HG03571 (cell line): Measurements from ENCODE around the gene RALGPS2.
"Not testable (repeated sequence)": the region's sequence is repeated elsewhere in the genome, so short reads cannot be mapped to it uniquely, and the experiment has no call there.

Experiments
- ATAC-seq: cut with Tn5 transposase; IDR thresholded peaks from one replicate; pipeline ENCODE4 v1.9.1; 2021; ENCODE audit not compliant: unreplicated experiment

The RALGPS2 gene

DNA sequence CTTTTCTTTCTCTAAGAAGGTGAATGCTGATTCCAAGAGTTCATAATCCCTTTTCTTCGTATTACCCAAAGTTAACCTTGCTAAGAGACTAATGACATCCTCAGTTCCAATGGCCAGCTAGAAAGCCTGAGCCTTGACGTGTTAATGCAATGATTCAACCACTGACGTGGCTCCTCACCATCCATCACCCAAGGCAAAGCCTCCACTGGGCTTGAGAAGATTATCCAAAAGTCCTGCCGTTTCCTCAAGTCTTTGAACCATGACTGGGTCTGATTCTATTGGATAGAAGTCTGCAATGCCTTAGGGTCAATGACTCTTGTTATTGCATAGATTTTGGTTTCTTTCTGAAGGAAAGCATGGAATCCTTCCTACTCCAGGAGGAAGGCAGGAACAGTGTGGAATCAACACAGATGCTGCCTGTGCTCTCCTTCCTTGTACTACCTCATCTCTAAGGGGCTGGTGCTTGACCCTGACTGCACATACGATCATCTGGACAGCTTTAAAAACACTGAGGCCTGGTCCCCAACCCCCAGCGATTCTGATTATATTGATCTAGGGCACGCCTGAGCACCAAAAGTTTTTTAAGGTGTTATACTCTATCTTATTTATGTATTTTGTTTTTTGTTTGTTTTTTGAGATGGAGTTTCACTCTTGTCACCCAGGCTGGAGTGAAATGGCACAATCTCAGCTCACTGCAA lies 215.2 kb downstream of the RALGPS2 start:
- ATAC-seq = no peak

DNA sequence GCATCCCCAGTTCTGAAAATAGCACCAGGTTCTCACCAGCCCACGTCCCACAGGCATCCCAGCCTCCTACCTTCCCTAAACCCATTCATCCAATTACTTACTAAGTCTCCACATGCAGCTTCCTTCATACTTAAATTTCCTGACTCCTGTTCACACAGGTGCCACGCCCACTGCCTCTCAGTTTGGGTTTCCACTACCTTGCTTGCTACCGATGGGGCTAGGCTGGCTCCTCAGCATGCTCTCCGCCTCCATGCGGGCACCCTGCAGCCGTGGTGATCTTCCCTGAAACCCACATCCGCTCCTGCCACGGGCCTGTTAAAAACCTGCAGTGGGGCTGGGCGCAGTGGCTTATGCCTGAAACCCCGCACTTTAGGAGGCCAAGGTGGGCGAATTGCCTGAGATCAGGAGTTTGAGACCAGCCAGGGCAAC lies 216.2 kb downstream of the RALGPS2 start:
- no peak for ATAC-seq

DNA sequence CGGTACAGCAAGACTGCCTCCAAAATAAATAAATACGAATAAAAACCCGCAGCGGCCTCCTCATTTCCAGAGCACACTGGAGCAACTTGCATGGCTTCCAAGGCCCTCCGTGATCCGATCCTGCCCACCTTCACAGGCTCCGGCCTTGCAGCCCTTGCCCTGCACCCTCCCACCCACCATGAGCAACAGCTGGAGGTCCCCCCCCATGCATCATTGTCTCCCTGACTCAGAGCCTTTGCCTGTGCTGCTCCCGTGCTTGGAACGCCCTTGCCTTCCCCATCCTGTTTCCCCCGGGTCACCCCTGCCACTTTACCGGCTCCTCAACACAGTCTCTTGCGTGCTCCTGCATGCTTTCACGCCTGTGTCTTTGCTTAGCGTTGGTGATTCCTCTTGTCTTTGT lies 216.8 kb downstream of the RALGPS2 start:
- ATAC-seq = no peak

GRCh38 chr1:178942285-178943198 lies 217.5 kb downstream of the RALGPS2 start:
- no peak for ATAC-seq

- no peak for ATAC-seq
These were observed 219.7 kb downstream of the RALGPS2 start for GRCh38 chr1:178944729-178945128.

- no peak for ATAC-seq
These were observed 220.8 kb downstream of the RALGPS2 start for GRCh38 chr1:178945763-178946266.

DNA sequence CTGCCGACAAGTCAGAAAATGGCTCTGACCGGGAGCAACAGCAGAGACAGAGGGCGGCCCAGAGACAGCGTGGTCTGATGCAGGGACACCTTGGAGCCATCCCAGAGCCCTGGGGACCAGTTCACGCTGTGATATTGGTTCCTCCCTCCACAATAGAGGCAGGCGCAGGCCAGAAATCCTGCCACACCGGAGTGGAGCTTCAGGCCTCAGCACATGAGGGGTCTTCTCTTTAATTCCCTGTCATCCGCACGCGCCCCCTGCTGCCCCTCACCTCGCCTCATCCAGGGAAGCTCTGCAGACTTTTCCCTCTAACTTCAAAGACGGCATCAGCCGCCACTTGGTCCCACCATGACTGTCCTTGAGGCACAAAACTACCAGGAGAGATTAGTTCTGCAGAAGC lies 221.4 kb downstream of the RALGPS2 start:
- ATAC-seq = no peak

GRCh38 chr1:178946855-178947676 lies 222.0 kb downstream of the RALGPS2 start:
- ATAC-seq = no peak

- no peak for ATAC-seq
These were observed 222.6 kb downstream of the RALGPS2 start for GRCh38 chr1:178947677-178947981.

DNA sequence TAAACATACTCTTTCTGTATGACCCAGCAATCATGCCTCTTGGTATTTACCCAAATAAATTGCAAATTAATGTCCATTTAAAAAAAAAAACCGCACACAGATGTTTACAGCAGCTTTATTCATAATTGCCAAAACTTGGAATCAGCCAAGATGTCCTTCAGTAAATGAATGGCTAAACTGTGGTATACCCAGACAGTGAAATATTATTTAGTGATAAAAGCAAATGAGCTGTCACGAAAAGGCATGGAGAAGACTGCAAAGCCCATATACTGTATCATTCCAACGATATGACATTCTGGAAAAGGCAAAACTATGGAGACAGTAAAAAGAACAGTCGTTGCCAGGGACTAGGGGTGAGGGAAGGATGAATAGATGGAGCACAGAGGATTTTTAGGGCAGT lies 223.6 kb downstream of the RALGPS2 start:
- ATAC-seq = no peak

DNA sequence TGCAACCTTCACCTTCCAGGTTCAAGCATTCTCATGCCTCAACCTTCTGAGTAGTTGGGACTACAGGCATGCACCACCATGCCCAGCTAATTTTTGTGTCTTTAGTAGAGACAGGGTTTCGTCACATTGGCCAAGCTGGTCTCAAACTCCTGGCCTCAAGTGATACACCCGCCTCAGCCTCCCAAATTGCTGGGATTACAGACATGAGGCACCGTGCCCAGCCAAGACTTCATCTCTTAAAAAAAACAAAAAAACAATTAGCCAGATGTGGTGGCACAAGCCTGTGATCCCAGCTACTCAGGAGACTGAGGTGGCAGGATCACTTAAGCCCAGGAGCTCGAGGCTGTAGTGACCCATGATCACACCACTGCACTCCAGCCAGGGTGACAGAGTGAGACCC lies 224.8 kb downstream of the RALGPS2 start:
- not testable (repeated sequence) for ATAC-seq

- no peak for ATAC-seq
These were observed 226.6 kb downstream of the RALGPS2 start for GRCh38 chr1:178951600-178951999.

DNA sequence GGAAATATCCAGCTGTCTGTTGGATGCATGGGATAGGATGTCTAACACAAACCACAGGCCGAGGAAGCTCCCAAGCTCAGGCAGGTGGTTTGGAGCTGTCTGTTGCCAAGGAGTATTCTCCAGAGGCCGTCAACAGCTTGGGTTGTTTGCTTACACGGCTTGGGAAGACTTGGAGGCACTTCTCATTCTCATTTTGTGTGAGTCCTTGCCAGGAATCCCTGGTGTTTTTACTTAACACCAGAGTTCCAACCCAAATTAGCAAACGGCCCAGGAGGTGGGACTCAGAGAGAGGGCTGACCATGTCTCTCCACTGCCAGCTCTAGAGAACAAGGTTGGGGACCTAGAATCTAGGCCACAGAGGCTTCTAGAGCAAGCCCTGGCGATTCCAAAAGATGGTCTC lies 228.0 kb downstream of the RALGPS2 start:
- no peak for ATAC-seq

DNA sequence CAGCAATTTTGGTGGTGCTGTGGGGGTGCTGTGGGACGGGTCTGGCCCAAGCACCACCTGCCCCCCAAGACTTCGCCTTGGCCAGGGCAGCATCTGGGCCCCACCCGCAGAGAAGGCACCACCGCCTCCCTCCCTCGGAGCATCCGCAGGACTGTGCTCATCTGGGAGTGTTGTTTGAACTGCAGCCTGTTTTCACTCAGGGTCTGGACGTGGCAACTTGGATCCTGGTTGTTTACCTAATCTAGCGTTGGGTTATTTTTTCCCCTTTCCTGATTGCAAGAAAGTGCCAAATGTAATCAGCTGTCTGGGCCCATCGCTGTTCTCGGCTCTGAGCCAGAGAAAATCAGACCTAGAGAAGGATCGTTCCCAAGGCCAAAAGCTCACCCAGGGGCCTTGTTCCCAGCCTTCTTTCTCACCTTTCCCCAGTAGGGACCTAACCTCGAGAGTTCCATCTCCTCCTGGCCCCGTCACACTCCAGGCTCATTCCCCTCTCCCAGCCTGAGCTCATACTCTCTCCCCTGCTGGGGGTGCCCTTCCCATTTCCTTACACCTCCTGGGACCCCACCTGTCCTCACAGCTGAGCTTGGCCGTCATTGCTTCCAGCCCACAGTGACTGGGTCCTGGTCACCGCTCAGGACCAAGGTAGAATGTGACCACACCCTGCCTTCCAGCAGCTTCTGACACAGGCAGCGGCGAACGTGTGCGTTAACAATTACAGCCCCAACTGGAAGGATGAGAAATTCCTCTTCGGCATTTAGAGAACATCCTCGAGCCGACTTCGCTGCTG lies 228.7 kb downstream of the RALGPS2 start:
- ATAC-seq = no peak

- ATAC-seq = no peak
These were observed 229.3 kb downstream of the RALGPS2 start for GRCh38 chr1:178954325-178954690.

DNA sequence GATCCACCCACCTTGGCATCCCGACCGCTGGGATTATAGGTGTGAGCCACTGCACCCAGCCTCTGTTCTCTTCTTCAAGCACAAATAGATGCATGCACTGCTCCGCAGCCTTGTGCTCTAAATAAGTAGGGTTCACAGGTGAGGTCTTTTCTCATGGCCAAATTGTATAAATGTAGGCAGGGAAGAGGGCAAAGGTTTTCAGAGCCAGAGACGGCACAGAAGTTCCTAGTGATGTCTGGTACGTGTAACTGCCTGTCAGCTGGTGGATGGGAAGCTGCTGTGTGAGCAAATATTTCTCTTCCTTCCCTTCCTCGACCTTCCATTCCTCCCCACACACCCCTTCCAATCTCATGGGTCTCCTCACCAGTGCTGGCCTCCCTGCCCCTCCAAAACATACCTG lies 229.9 kb downstream of the RALGPS2 start:
- no peak for ATAC-seq

DNA sequence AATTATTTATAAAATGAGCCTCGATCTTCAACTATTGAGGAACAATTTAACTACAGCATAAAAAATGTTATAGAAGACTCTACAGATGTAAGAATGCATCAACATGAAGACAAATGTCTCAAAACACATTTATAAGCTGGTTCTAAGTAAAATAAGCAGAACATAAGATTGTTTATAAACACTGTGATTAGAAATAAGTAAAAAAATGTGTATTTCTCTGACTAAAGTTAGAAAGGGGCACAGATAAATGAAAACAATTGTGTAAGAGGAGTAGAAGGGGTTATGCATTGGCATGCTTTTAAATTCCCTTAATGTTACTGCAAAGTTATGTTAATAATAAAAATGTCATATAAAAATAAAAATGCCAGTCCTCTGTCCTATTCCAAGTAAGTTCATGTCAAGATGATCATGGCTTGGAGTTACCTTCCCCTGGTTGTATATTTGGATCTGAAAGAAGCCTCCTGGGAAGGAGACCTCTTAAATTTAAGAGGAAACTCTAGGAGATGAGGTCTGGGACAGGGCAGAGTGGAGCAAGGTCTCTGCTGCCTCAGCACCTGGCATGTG lies 230.4 kb downstream of the RALGPS2 start:
- ATAC-seq = no peak

DNA sequence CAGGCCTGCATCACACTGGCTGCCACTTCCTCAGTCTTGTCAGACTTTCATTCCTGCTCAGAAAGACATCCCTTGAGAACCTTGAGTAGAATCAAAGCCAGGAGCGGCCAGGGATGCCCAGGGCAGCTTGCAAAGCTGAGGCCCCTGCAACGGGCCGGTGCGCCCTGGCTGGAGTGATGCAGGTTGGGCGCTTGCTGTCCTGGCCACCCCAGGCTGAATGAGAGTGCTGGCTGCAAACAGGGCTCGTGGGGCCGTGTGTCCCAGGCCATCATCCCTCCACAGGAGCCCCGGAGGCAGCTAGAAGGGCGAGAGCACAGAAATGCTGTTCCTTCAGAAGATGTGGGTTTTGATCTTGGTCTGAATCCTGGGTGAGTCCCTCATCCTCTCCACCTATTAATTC lies 233.4 kb downstream of the RALGPS2 start:
- ATAC-seq = no peak

- ATAC-seq = no peak
These were observed 234.8 kb downstream of the RALGPS2 start for GRCh38 chr1:178959543-178960460.
